ENCODE results near the gene GATAD2A. TPM values are rescaled to one million over a fixed set of nuclear protein-coding genes. Genes with fewer than 3 reads are reported as not detected.

The GATAD2A gene
- total RNA-seq, 3 donors from 2014 or later = 89.3 to 117 (median 107) TPM

GRCh38 chr19:19524053-19524452 is 118.6 kb downstream of the GATAD2A start:
- TF ChIP-seq CTCF (IDR thresholded peaks at IDR 0.05) = no peak
- H3K9me3 ChIP-seq = no peaks in the 10 kb centered on the region
- H3K36me3 ChIP-seq (ENCODE audit: low read depth) = no peaks in the 10 kb centered on the region
- intact Hi-C loops (cut with DNase I, micrococcal nuclease) = no loop called here
- H3K4me3 ChIP-seq = no peak overlapping the region
- DNase-seq = no peak
- H3K4me1 ChIP-seq (ENCODE audit: low read depth) = no peaks in the 10 kb centered on the region
- ATAC-seq = no peak

GRCh38 chr19:19525611-19526380 is 120.3 kb downstream of the GATAD2A start:
- Histone ChIP-seq H3K9me3 (no peaks in the 10 kb centered on the region), H3K4me1 (ENCODE audit: low read depth) (no peaks in the 10 kb centered on the region), H3K4me3 (no peak overlapping the region), H3K36me3 (ENCODE audit: low read depth) (no peaks in the 10 kb centered on the region)
- intact Hi-C loops (cut with DNase I, micrococcal nuclease) = no loop called here
- DNase-seq (no peak), ATAC-seq (no peak)
- TF ChIP-seq CTCF (IDR thresholded peaks at IDR 0.05) = no peak

- TF ChIP-seq CTCF (IDR thresholded peaks at IDR 0.05) = no peak
- no peaks in the 10 kb centered on the region for H3K4me1 ChIP-seq (ENCODE audit: low read depth)
- no peaks in the 10 kb centered on the region for H3K9me3 ChIP-seq
- no peaks in the 10 kb centered on the region for H3K36me3 ChIP-seq (ENCODE audit: low read depth)
- intact Hi-C loops (cut with DNase I, micrococcal nuclease) = no loop called here
- ATAC-seq = no peak
- H3K4me3 ChIP-seq = no peak overlapping the region
- no peak for DNase-seq
Observed at GRCh38 chr19:19526581-19527370, 121.3 kb downstream of the GATAD2A start.

- no peak for DNase-seq
- Histone ChIP-seq H3K9me3 (no peaks in the 10 kb centered on the region), H3K4me3 (no peak overlapping the region), H3K4me1 (ENCODE audit: low read depth) (peaks cover 3% of the 10 kb centered on the region), H3K36me3 (ENCODE audit: low read depth) (no peaks in the 10 kb centered on the region)
- ATAC-seq = no peak
- intact Hi-C loops (cut with DNase I, micrococcal nuclease) = no loop called here
- no peak for TF ChIP-seq CTCF (IDR thresholded peaks at IDR 0.05)
Observed at GRCh38 chr19:19527371-19527656, 121.8 kb downstream of the GATAD2A start.

- H3K4me3 ChIP-seq = no peak overlapping the region
- no peak for TF ChIP-seq CTCF (IDR thresholded peaks at IDR 0.05)
- peaks cover 6% of the 10 kb centered on the region for H3K4me1 ChIP-seq (ENCODE audit: low read depth)
- no peak for DNase-seq
- intact Hi-C loops (cut with DNase I, micrococcal nuclease) = no loop called here
- no peaks in the 10 kb centered on the region for H3K9me3 ChIP-seq
- H3K36me3 ChIP-seq (ENCODE audit: low read depth) = no peaks in the 10 kb centered on the region
- ATAC-seq = no peak
Observed at GRCh38 chr19:19527674-19528625, 122.5 kb downstream of the GATAD2A start.

All from mucosa of descending colon (tissue), 3 donors.